Heart right ventricle (tissue), 16 donors: ENCODE results near the gene TMEM132D. TPM values are rescaled to one million over a fixed set of nuclear protein-coding genes. Genes with fewer than 3 reads are reported as not detected.

Experiments used
- ATAC-seq, 8 donors: fragments of 200-7000 bp; cut with Tn5 transposase; one replicate each; pipeline ENCODE4 v1.9.1; 2020; ENCODE audit warnings: mild to moderate bottlenecking in 8 of 8, moderate library complexity in 8 of 8, moderate number of reproducible peaks in 1 of 8
- DNase-seq, 2 donors: peaks; one replicate each; pipeline ENCODE4 v3.0.0-alpha.2; 2020
- H3K27ac ChIP-seq, 10 donors: fragments of 200-600 bp; sonication (generic) in 2 of 10; one replicate each; pipeline versions ENCODE4 v1.5.0 to v1.8.0; 2020 to 2022; ENCODE audit warnings: mild to moderate bottlenecking in 3 of 10
- H3K27me3 ChIP-seq, 7 donors: fragments of 200-600 bp; one replicate each; pipeline ENCODE4 v1.8.0; 2021 to 2022; ENCODE audit warnings: mild to moderate bottlenecking in 2 of 7
- H3K36me3 ChIP-seq, 9 donors: fragments of 200-600 bp; sonication (generic) in 1 of 9; one replicate each; pipeline versions ENCODE4 v1.5.0 to v1.8.0; 2020 to 2022; ENCODE audit warnings: mild to moderate bottlenecking in 2 of 9
- H3K4me1 ChIP-seq, 9 donors: fragments of 200-600 bp; sonication (generic) in 1 of 9; one replicate each; pipeline versions ENCODE4 v1.5.0 to v1.8.0; 2020 to 2022; ENCODE audit warnings: mild to moderate bottlenecking in 4 of 9
- H3K4me3 ChIP-seq, 10 donors: fragments of 200-600 bp; sonication (generic) in 2 of 10; one replicate each; pipeline versions ENCODE4 v1.5.0 to v1.8.0; 2020 to 2022; ENCODE audit warnings: mild to moderate bottlenecking in 7 of 10, moderate library complexity in 2 of 10
- H3K9me3 ChIP-seq, 11 donors: fragments of 200-600 bp in 10 of 11; sonication (generic) in 2 of 11; one replicate each; pipeline versions ENCODE4 v1.5.0 to v1.8.0; 2013 to 2022; ENCODE audit warnings: mild to moderate bottlenecking in 2 of 11, control low read depth in 1 of 11, moderate library complexity in 1 of 11
- WGBS, 2 donors: extraction: QIAGEN DNeasy Blood & Tissue Kit; methylation state at CpG; one replicate each; pipeline ENCODE4 v1.1.7; 2013; ENCODE audit warnings: inconsistent platforms in 1 of 2; 5-methylcytosine and 5-hydroxymethylcytosine counted together
- intact Hi-C, 10 donors: fragments of 100-400 bp; cut with DNase I; formaldehyde crosslinking; loops; one replicate each; pipeline versions ENCODE4 v1.11.1 to v1.14.2; 2022
- polyA plus RNA-seq, 2 donors: library from polyadenylated mRNA; stranded (reverse); fragments of 200-250 nt; gene quantifications; one replicate each; pipeline ENCODE4 v1.2.3, GENCODE V29; 2013
- total RNA-seq, 10 donors: library from RNA; stranded (reverse); fragmentation: NEBNext Ultra II Directional in 3 of 10; extraction: Animal tissue kit (Norgen Biotek cat#: 25700) in 3 of 10; gene quantifications; one replicate each; pipeline versions ENCODE4 v1.2.1 to v1.2.4, GENCODE V29; 2021 to 2023
- TF ChIP-seq, protein P1 (sequence below), 9 donors: fragments of 200-600 bp; sonication (generic) in 2 of 9; IDR thresholded peaks; one replicate each; pipeline versions ENCODE4 v1.5.0 to v1.8.0; 2021 to 2022; ENCODE audit warnings: antibody characterized with exemption in 9 of 9, mild to moderate bottlenecking in 5 of 9, moderate library complexity in 1 of 9
- donor health status: Arrhythmogenic right ventricular cardiomyopathy.
- donor health status: ischemic (EF 13 %, LVEDD 7.1; RV severe dilation, severe dysfunction).
- donor health status: healthy with polysubstance abuse.
- donor health status: DM: no; HTN: yes; CAD: no.
- donor health status: DM: no; HTN: no; CAD: no.
- donor health status: ischemic (EF 25% LVEDD 6.9; RV normal size, moderate dysfunction).
- donor health status: ischemic (EF 25% LVEDD 5.7; RV mildly dilated, moderate dysfunction).
- donor health status: healthy.
- donor health status: DM: yes; HTN: yes; CAD: no.
- donor health status: Ischemic cardiomyopathy.
- donor health status: ischemic (EF 35%, LVEDD 5.7; RV mildly dilated, moderate dysfunction).
- donor health status: nonischemic (EF 11% LVEDD 7.7; RV severe dilation, severe dysfunction).
- donor health status: DM: yes; HTN: yes; CAD: no.
- donor health status: PGD.
- donor health status: ischemic (EF 29% LVEDD 5.4; RV normal size, mild dysfunction).
- donor health status: nonischemic (EF 23%, LVEDD 6.1; RV moderate dilation, normal function).

TMEM132D gene
- total and polyA plus RNA-seq, 12 donors, result not detected

DNA sequence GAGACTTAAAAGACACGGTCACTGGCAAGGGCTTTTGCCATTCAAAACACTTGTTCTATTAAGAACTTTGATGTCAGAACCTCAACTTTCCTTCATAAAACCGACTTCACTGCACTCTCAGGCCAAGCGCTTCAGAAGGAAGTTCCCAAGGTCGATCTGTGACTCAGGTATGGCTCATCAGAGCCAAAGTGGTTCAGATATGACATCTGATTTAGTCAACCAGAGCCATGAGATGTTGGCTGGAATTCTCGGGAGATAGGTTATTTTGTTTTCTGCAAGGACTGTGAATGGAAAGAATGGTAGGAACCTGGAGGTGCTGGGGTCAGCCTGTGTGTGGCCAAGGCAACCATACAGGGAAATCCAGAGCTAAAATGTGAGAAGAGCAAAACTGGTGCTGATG, 604.9 kb downstream of the TMEM132D start:
- 78 to 80% methylated on average over 5 of the region's 5 CpGs for WGBS, 2 donors
- intact Hi-C loops, result no loop called here
- no peak overlapping the region for H3K4me3 ChIP-seq

GRCh38 chr12:129296671-129297070, 607.2 kb downstream of the TMEM132D start:
- Histone ChIP-seq H3K9me3 (peaks cover 0 to 18% (median 0%) of the 10 kb centered on the region in 11 donors), H3K4me3 (no peak overlapping the region), H3K4me1 (no peaks in the 10 kb centered on the region), H3K36me3 (no peaks in the 10 kb centered on the region), H3K27me3 (peaks cover 0 to 4% (median 0%) of the 10 kb centered on the region in 7 donors), H3K27ac (no peak overlapping the region)
- TF ChIP-seq, protein P1, sequence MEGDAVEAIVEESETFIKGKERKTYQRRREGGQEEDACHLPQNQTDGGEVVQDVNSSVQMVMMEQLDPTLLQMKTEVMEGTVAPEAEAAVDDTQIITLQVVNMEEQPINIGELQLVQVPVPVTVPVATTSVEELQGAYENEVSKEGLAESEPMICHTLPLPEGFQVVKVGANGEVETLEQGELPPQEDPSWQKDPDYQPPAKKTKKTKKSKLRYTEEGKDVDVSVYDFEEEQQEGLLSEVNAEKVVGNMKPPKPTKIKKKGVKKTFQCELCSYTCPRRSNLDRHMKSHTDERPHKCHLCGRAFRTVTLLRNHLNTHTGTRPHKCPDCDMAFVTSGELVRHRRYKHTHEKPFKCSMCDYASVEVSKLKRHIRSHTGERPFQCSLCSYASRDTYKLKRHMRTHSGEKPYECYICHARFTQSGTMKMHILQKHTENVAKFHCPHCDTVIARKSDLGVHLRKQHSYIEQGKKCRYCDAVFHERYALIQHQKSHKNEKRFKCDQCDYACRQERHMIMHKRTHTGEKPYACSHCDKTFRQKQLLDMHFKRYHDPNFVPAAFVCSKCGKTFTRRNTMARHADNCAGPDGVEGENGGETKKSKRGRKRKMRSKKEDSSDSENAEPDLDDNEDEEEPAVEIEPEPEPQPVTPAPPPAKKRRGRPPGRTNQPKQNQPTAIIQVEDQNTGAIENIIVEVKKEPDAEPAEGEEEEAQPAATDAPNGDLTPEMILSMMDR (IDR thresholded peaks at IDR 0.05), result no peak
- DNase-seq, result no peak
- no peak for ATAC-seq
- intact Hi-C loops, result no loop called here

More for the DNA sequence above, 604.9 kb downstream of the TMEM132D start:
- TF ChIP-seq, protein P1 (IDR thresholded peaks at IDR 0.05), result no peak
- Histone ChIP-seq H3K9me3 (peaks cover 0 to 18% (median 0%) of the 10 kb centered on the region in 11 donors), H3K4me1 (no peaks in the 10 kb centered on the region), H3K27me3 (peaks cover 0 to 4% (median 0%) of the 10 kb centered on the region in 7 donors), H3K27ac (no peak overlapping the region), H3K36me3 (no peaks in the 10 kb centered on the region)
- no peak for ATAC-seq
- DNase-seq, result no peak

- ATAC-seq (no peak), DNase-seq (no peak)
- Histone ChIP-seq H3K4me1 (no peaks in the 10 kb centered on the region), H3K27me3 (peaks cover 0 to 4% (median 0%) of the 10 kb centered on the region in 7 donors), H3K4me3 (no peak overlapping the region), H3K27ac (no peak overlapping the region), H3K9me3 (peaks cover 0 to 18% (median 0%) of the 10 kb centered on the region in 11 donors), H3K36me3 (no peaks in the 10 kb centered on the region)
- TF ChIP-seq, protein P1 (IDR thresholded peaks at IDR 0.05), result no peak
- 91 to 94% methylated on average over 7 of the region's 7 CpGs for WGBS, 2 donors
- intact Hi-C loops, result no loop called here
Measured at GRCh38 chr12:129294868-129295267, 609.0 kb downstream of the TMEM132D start.

- WGBS, 2 donors, result 89 to 92% methylated on average over 5 of the region's 5 CpGs
- ATAC-seq, result no peak
- TF ChIP-seq, protein P1 (IDR thresholded peaks at IDR 0.05), result no peak
- peaks cover 0 to 11% (median 0%) of the 10 kb centered on the region in 11 donors for H3K9me3 ChIP-seq
- no peaks in the 10 kb centered on the region for H3K4me1 ChIP-seq
- H3K27ac ChIP-seq, result no peak overlapping the region
- H3K36me3 ChIP-seq, result no peaks in the 10 kb centered on the region
- intact Hi-C loops, result no loop called here
- H3K4me3 ChIP-seq, result no peak overlapping the region
- DNase-seq, result no peak
- no peaks in the 10 kb centered on the region for H3K27me3 ChIP-seq
Measured at GRCh38 chr12:129279771-129280170, 624.1 kb downstream of the TMEM132D start.
